Fibroblast of mammary gland (primary cell): ENCODE results near the gene SLC2A9.

ENCODE experiments used
- DNase-seq: peaks from one replicate; pipeline ENCODE4 v3.0.0-alpha.2; 2010; ENCODE audit warnings: low read depth
- H3K4me3 ChIP-seq: 2 replicates; pipeline ENCODE4 v1.5.1; 2011; ENCODE audit warnings: low read depth, mild to moderate bottlenecking, low read length, moderate library complexity; ENCODE audit not compliant: control insufficient read depth
- TF ChIP-seq, protein P1 (sequence below): conservative IDR thresholded peaks from 2 replicates; pipeline ENCODE4 v1.5.1; 2011; ENCODE audit warnings: low read depth, low read length, inconsistent platforms; ENCODE audit not compliant: control insufficient read depth, insufficient read depth

SLC2A9 gene

DNA sequence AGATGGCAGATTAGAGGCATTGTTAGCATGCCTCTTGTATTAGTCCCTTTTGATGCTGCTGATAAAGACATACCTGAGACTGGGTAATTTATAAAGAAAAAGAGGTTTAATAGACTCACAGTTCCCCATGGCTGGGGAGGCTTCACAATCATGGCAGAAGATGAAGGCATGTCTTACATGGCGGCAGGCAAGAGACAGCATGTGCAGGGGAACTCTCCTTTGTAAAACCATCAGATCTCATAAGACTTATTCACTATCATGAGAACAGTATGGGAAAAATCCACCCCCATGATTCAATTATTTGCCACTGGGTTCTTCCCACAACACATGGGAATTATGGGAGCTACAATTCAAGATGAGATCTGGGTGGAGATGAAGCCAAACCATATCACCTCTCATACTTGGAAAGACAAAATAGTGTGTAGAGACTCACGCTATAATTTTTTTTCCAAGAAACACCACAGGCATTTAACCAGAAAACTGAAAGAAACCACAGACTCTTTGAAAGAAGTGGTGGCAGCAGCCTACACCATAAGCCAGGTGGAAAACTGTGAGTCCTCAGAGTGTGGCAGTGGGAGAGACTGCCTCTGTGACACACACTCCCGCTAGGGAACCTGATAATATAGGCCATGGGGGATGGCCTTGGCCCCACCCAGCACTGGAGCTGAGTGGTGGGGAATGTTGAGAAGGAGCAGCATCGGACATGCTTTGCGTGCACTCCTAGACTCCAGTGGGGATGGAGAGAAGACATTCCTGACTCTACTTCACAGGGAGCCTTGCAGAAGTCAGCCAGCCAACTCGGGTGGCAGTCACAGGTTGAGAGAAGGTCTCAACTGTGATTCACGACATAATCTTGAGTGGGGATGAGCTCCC lies 51.5 kb downstream of the SLC2A9 start:
- DNase-seq = no peak
- H3K4me3 ChIP-seq = no peak overlapping the region
- TF ChIP-seq, protein P1, sequence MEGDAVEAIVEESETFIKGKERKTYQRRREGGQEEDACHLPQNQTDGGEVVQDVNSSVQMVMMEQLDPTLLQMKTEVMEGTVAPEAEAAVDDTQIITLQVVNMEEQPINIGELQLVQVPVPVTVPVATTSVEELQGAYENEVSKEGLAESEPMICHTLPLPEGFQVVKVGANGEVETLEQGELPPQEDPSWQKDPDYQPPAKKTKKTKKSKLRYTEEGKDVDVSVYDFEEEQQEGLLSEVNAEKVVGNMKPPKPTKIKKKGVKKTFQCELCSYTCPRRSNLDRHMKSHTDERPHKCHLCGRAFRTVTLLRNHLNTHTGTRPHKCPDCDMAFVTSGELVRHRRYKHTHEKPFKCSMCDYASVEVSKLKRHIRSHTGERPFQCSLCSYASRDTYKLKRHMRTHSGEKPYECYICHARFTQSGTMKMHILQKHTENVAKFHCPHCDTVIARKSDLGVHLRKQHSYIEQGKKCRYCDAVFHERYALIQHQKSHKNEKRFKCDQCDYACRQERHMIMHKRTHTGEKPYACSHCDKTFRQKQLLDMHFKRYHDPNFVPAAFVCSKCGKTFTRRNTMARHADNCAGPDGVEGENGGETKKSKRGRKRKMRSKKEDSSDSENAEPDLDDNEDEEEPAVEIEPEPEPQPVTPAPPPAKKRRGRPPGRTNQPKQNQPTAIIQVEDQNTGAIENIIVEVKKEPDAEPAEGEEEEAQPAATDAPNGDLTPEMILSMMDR = no peak

DNA sequence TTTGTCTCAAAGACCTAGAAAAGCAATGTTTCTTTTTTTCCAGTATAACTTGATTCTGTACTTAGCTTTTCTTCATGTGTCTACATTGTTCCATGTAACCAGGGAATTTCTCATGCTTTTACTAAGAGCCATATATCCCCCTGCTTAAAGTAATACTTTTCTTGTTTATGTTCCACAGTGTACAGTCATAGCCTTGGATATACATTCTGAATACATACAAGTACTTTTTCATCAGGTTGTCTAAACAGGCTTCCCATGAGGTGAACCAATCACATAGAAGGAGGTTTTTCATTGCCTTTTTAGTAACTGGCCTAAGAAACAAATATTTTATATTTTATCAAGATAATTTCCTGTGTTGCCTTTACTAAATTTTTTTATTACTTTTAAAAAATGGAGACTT lies 52.8 kb downstream of the SLC2A9 start:
- TF ChIP-seq, protein P1 = no peak
- no peak for DNase-seq
- H3K4me3 ChIP-seq = no peak overlapping the region

DNA sequence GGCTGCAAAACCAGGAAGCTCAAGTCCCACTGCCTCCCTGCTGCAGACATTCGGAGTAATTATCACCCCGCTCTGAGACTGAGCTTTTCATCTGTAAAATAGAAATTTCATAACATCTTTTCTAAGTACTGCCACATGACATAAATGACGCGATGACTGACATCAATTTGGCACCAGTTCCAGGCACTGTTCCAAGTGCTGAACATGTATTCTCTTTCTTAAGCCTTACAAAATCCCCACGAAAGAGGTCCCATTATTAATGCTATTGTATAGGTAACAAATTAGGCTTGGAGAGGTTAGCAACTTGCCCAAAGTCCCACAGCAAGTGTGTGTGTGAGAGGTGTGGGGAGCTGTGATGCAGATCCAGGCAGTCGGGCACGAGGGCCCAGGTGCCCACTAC lies 56.4 kb downstream of the SLC2A9 start:
- H3K4me3 ChIP-seq = no peak overlapping the region
- TF ChIP-seq, protein P1 = no peak
- DNase-seq = no peak

DNA sequence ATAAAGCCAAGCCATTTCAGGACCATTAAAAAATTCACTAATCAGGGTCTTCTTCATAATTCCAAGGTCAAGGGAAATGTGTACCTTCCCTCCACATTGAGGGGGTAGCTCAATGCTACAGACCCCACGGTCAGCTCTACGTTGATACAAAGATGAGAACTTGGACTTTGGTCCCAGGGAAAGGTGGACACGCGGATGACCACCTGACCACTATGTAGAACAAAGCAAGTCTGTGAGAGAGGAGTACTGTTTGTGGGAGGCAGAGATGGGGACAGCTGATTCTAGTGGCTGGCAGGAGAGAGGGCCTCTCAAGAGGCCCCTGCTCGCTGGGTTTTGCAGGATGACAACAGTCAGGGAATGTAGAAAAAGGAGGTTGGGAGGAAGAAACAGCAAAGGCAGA lies 58.0 kb downstream of the SLC2A9 start:
- TF ChIP-seq, protein P1 = no peak
- no peak overlapping the region for H3K4me3 ChIP-seq
- no peak for DNase-seq

DNA sequence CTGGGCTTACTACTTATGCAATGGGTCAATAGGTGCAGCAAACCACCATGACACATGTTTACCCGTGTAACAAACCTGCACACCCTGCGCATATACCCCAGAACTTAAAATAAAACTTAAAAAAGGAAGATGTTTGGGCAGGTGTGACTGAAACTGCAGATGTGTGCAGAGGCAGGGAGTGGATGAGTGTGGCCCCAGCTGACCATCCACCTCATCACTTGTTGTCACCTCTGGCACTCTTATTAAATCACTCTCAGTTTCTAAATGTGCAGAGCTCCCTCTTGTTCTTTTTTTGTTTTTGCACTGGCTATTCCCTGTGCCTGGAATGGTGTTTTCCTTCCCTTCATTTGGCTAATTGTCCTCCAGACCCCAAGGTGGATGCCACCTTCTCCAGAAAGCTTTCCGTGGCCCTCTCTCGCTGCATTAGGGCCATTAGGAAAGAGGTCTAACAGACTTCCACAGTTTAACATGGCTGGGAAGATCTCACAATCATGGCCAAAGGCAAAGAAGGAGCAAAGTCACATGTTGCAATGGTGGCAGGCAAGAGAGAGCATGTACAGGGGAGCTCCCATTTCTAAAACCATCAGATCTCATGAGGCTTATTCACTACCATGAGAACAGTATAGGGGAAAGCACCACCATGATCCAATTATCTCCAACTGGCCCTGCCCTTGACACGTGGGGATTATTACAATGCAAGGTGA lies 58.5 kb downstream of the SLC2A9 start:
- DNase-seq = no peak
- TF ChIP-seq, protein P1 = no peak
- no peak overlapping the region for H3K4me3 ChIP-seq

DNA sequence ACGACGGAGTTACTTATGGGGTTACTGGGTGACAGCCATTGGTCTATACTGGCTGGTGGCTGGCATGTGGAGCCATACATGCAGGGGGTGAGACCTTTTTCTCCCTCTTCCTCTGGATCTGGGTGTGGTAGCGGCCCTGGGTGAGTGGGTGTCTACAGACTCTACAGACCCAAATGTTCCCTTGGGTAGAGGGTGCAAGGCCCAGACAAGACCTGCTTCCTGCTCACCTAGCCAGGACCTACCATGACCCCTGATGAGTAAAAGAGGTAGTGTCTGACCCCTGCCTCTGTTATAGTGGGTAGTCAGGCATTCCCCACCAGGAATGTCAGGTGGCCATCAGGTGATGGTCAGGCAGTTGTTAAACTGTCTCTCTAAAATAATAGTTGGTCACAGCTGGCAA lies 66.8 kb downstream of the SLC2A9 start:
- TF ChIP-seq, protein P1 = no peak
- no peak for DNase-seq
- no peak overlapping the region for H3K4me3 ChIP-seq
